Kidney (tissue), 14 donors: ENCODE measurements around the gene C19orf18. TPM values are rescaled to one million over a fixed set of nuclear protein-coding genes. Genes with fewer than 3 reads are reported as not detected.

Source experiments
- DNase-seq, 5 donors: peaks; one replicate each; pipeline ENCODE4 v3.0.0-alpha.2; 2013 to 2020
- FAIRE-seq: peaks from 2 replicates; lab custom pipeline; 2012; peaks lifted over from hg19 to GRCh38; lab: Jason Lieb, UNC
- H3K27ac ChIP-seq, 2 donors: one replicate each; pipeline ENCODE4 v1.7.0; 2013; ENCODE audit warnings: low read depth in 2 of 2, low read length in 2 of 2, inconsistent platforms in 1 of 2
- H3K27me3 ChIP-seq: one replicate; pipeline ENCODE4 v1.7.1; 2013; ENCODE audit warnings: low read length, inconsistent platforms; ENCODE audit not compliant: control insufficient read depth, insufficient read depth
- H3K36me3 ChIP-seq, 3 donors: one replicate each; pipeline versions ENCODE4 v1.7.0 to v1.7.1; 2013; ENCODE audit warnings: low read length in 3 of 3, control low read depth in 1 of 3, inconsistent platforms in 1 of 3; ENCODE audit not compliant: insufficient read depth in 3 of 3, control insufficient read depth in 2 of 3
- H3K4me1 ChIP-seq, 3 donors: one replicate each; pipeline versions ENCODE4 v1.7.0 to v1.7.1; 2013; ENCODE audit warnings: low read length in 3 of 3, inconsistent platforms in 1 of 3, low read depth in 1 of 3; ENCODE audit not compliant: control insufficient read depth in 2 of 3, insufficient read depth in 2 of 3
- H3K4me3 ChIP-seq, 3 donors: one replicate each; pipeline versions ENCODE4 v1.7.0 to v1.8.1; 2013; ENCODE audit warnings: low read length in 3 of 3, control low read depth in 1 of 3, inconsistent platforms in 1 of 3
- H3K9ac ChIP-seq, 3 donors: one replicate each; pipeline versions ENCODE4 v1.7.0 to v1.7.1; 2013; ENCODE audit warnings: low read length in 3 of 3, control low read depth in 1 of 3, inconsistent platforms in 1 of 3
- H3K9me3 ChIP-seq, 3 donors: one replicate each; pipeline versions ENCODE4 v1.7.0 to v1.7.1; 2013; ENCODE audit warnings: low read length in 3 of 3, control low read depth in 1 of 3, inconsistent platforms in 1 of 3; ENCODE audit not compliant: control insufficient read depth in 2 of 3, insufficient read depth in 1 of 3
- intact Hi-C: fragments of 100-400 bp; cut with DNase I; formaldehyde crosslinking; loops from one replicate; pipeline ENCODE4 v1.11.1; 2022
- polyA plus RNA-seq: library from polyadenylated mRNA; stranded (reverse); fragments of 350-450 nt; fragmentation: Illumina TruSeq; extraction: RNeasy Lipid Tissue Mini Kit (QIAGEN cat#74804); gene quantifications from one replicate; pipeline ENCODE4 v1.2.3, GENCODE V29; 2014; ENCODE audit warnings: low read depth, low replicate concordance; ENCODE audit not compliant: insufficient read depth
- total RNA-seq: library from RNA; stranded (reverse); fragmentation: NEBNext Ultra II Directional; extraction: Animal tissue kit (Norgen Biotek cat#: 25700); gene quantifications from one replicate; pipeline ENCODE4 v1.2.1, GENCODE V29; 2021
- TF ChIP-seq, protein P1 (sequence below): IDR thresholded peaks from 3 replicates; pipeline ENCODE4 v1.5.1; 2012; ENCODE audit warnings: mild to moderate bottlenecking, moderate library complexity, borderline replicate concordance; ENCODE audit not compliant: insufficient read depth; ENCODE audit errors: extremely low read depth
- donor health status: control.
- donor health status: control.
- donor health status: control.
- donor health status: control.
- donor health status: control.
- donor health status: DM: yes; HTN: yes; CAD: no.
- donor health status: Normal renal cell carcinoma (clear cell type).

C19orf18 gene
- total and polyA plus RNA-seq, 2 donors from 2014 or later, result 0.85 to 1.7 TPM

DNA sequence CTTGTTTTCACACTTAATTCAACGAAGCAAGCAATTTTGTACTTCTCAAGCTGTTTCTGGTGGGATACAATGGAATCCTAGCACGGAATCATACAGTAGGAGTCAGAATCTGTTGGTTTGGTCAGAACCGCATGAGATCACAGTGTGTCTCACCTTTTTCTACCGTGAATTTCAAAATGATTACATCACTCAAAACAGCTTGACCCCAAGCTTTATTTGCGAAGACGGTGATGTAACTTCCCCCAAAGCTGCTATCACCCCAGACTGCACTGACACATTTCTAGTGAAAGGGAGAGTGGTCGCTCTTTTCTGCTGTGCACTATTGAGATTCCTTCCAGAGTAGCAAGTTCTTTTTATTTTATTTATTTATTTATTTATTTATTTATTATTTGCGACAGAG lies 9.6 kb downstream of the C19orf18 start:
- H3K4me3 ChIP-seq, result no peak overlapping the region
- H3K9me3 ChIP-seq, result peaks cover 0 to 24% (median 3%) of the 10 kb centered on the region in 3 donors
- TF ChIP-seq, protein P1, sequence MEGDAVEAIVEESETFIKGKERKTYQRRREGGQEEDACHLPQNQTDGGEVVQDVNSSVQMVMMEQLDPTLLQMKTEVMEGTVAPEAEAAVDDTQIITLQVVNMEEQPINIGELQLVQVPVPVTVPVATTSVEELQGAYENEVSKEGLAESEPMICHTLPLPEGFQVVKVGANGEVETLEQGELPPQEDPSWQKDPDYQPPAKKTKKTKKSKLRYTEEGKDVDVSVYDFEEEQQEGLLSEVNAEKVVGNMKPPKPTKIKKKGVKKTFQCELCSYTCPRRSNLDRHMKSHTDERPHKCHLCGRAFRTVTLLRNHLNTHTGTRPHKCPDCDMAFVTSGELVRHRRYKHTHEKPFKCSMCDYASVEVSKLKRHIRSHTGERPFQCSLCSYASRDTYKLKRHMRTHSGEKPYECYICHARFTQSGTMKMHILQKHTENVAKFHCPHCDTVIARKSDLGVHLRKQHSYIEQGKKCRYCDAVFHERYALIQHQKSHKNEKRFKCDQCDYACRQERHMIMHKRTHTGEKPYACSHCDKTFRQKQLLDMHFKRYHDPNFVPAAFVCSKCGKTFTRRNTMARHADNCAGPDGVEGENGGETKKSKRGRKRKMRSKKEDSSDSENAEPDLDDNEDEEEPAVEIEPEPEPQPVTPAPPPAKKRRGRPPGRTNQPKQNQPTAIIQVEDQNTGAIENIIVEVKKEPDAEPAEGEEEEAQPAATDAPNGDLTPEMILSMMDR, result no peak
- no peak overlapping the region for H3K27ac ChIP-seq
- no peak overlapping the region for H3K9ac ChIP-seq
- no peaks in the 10 kb centered on the region for H3K4me1 ChIP-seq
- DNase-seq (no peak), FAIRE-seq (no peak)
- intact Hi-C loops, result no loop called here
- H3K27me3 ChIP-seq, result no peaks in the 10 kb centered on the region
- H3K36me3 ChIP-seq, result no peaks in the 10 kb centered on the region

DNA sequence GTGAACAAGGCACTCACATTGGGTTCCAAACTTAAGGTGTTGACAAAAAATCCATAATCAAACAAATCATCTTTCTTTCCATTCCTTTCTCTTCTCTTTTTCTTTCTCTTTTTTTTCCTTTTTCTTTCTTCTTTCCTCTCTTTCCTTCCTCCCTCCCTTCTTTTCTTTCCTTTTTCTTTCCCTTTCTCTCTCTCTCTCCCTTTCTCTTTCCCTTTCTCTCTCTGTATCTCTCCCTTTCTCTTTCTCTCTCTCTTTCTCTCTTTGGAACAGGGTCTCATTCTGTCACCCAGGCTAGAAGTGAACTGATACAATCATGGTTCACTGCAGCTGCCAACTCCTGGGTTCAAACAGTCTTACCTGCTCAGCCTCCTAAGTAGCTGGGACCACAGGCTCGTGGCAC lies 12.5 kb downstream of the C19orf18 start:
- Histone ChIP-seq H3K4me1 (no peaks in the 10 kb centered on the region), H3K27ac (no peak overlapping the region), H3K36me3 (no peaks in the 10 kb centered on the region), H3K9me3 (peaks cover 0 to 7% (median 0%) of the 10 kb centered on the region in 3 donors), H3K27me3 (no peaks in the 10 kb centered on the region), H3K4me3 (no peak overlapping the region), H3K9ac (no peak overlapping the region)
- FAIRE-seq (no peak), DNase-seq (no peak)
- TF ChIP-seq, protein P1, result no peak
- intact Hi-C loops, result no loop called here

DNA sequence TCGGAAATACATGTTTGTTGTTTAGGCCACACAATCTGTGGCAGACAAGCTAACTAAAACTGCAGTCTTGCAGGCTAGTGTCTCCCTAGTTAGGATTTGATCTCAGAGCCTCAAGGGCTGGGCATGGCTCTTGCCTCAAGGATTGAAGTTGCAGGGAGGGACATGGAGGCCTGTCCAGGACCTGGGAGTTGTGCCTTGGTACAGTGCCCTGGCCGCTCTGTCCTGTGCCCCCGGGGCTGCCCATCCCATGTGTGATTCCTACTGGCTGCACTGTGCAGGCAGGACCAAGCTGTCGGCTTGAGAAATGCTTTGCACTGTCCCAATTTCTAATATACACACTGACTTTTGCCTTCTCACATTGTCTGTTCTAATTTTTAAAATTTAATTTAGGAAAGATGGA lies 19.3 kb downstream of the C19orf18 start:
- no peak for DNase-seq
- H3K9me3 ChIP-seq, result peaks cover 0 to 8% (median 0%) of the 10 kb centered on the region in 3 donors

More for the DNA sequence above, 19.3 kb downstream of the C19orf18 start:
- no peaks in the 10 kb centered on the region for H3K27me3 ChIP-seq
- no peak overlapping the region for H3K9ac ChIP-seq
- no peak overlapping the region for H3K27ac ChIP-seq
- no peaks in the 10 kb centered on the region for H3K36me3 ChIP-seq
- H3K4me3 ChIP-seq, result no peak overlapping the region
- intact Hi-C loops, result no loop called here
- TF ChIP-seq, protein P1, result no peak
- no peaks in the 10 kb centered on the region for H3K4me1 ChIP-seq
- no peak for FAIRE-seq
